Dedifferentiated amniotic fluid mesenchymal stem cell (primary cell): ENCODE data around the gene COMMD1.
A peak's percentile ranks its signal among the peaks of the same experiment; 100 is the strongest.
"Not testable (repeated sequence)": the region's sequence is repeated elsewhere in the genome, so short reads cannot be mapped to it uniquely, and the experiment has no call there.

Experiments
- DNase-seq: peaks from one replicate; pipeline ENCODE4 v3.0.0-alpha.2; 2016; ENCODE audit errors: extremely low spot score

The COMMD1 gene

DNA sequence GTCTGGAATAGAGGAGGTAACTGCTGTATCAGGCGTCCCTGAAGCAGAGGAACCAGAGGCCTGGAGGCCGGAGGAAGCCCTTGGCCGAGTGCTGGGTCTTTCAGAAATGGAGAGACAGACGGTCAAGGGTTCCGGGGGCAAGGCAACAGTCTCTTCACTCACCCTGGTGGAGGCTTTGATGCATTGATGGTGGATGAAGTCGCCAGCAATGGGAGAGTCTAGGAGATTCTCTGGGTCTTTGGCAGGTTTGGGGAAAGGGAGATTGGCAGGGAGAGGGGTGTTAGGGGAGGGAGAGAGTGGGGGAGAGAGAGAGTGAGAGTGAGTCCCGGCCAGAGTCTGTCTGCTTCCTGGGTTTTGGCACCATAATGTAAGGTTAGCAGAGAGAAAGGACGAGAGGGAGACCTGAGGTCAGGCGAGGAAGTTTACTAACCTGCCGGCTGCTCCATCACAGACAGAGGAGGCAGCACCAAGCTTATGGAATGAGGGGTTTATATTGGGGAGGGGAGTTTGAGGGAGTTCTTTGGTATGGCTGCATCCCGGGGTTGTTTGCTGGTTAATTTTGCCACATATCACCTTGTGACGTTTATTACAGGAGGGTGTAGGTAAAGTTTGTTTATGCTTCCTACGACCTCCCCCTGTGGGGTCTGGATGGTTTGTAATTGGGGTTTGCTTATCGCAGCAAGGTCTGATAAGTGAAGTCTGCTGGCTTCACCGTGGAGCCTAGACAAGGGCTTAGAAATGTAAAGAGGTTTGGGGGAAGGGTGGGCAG, 19.6 kb downstream of the COMMD1 start:
- no peak for DNase-seq

DNA sequence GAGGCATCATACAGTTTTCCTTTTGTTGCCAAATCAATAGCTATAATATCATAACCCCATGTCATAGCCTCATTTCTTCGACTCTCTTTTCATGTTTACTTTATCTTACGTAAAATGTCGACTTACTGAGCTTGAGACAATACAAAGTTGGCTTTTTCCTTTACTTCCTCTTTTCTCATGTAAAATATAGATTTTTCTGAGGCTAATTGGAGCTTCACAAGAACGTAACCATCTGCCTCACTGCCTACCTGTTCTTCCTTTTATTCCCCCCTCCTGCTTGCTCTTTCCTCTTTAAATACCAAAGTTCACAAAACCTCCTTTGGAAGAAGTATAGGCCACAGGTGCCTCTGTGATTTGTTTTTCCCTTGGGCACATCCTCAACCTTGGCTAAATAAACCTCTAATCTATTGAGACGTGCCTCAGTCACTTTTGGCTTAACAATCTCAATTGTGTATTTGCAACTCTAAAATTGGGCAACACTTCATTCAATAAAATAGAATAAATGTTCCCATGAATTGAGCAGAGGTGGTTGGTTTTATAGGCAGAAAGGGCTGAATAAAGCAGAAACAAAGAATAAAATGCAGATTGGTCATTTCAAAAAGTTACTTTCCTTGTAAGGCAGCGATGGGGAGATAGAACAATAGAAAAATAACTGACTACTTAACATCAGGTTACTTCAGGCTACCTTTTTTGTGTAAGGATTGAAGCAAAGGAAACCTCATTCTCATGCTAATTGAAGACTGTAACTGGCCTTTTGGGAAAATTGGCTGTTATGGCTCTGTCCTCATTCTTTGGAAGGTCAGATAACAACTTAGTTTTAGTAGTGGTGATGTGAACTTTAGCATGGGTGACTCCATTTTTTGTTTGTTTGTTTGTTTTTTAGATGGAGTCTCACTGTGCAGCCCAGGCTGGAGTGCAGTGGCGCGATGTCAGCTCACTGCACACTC, 21.3 kb downstream of the COMMD1 start:
- no peak for DNase-seq

- DNase-seq = peak; percentile 68
These were observed 23.5 kb downstream of the COMMD1 start for GRCh38 chr2:61928826-61929461.

DNA sequence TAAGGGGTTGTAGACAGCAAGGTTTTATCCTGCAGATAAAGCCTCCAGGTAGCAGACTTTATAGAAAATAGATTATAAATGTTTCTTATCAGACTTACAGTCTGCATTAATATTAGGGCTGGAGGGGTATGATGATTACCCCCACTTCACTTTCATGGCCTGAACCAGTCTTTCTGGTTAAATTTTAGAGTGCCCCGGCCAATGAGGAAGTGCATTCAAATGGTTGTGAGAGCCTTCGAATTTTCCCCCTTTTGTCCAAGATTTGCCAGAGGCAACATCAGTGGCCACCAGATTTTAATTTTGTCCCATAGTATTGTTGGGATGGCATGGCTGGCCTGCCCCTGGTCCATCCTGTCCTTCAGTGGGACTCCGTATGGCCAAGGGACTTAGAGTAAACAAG, 31.6 kb downstream of the COMMD1 start:
- DNase-seq = no peak

DNA sequence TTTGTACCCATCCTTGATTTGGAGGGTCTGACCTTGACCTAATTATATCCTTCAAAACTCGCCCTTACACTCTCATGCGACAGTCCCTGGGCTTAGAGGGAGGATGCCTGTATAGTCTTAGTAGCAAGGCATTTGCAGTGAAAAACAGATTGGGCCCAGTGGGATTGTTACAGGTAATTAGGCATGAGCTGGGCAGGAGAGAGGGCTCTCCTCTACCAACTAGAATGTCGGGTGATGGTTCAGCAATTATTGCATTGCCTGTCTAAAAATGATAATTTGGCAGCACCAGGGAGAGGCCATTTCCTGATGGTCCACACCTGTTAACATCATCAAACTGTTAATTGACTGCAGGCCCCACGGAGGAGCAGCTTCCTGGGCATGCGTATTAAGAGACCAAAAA, 32.4 kb downstream of the COMMD1 start:
- no peak for DNase-seq

DNA sequence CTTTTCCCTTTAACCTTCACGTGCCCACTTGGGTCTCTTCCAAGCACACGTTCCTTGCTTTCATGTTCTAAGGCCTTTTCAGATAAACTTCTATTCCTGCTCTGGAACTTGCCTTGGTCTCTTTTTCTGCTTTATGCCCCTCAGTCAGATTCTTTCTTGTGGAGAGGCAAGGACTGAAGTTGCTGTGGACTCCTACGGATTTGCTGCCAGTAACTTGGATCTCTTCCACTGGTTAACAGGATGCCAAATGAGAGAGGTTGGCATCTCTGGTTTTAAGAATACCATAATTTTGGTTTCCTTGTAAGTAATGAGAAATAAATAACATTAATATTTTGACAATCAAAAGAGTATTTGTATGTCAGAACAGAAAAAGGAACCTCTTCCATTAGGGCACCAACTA, 33.0 kb downstream of the COMMD1 start:
- no peak for DNase-seq

- no peak for DNase-seq
These were observed 37.8 kb downstream of the COMMD1 start for GRCh38 chr2:61943251-61943650.

- DNase-seq = no peak
These were observed 41.2 kb downstream of the COMMD1 start for GRCh38 chr2:61946666-61947065.

- DNase-seq = no peak
These were observed 43.4 kb downstream of the COMMD1 start for GRCh38 chr2:61948661-61949457.

DNA sequence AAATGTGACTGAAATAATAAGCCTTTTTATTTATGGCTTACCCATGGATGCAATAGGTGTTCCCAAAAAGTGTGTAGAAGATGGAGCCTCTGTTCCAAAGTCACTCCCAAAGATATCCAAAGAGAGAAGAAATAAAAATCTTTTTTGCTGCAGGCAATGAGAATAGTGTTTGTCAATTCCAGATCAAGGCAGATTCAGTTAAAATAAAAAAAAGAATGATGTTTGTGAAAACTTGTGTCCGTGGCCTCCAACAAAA, 43.9 kb downstream of the COMMD1 start:
- no peak for DNase-seq

DNA sequence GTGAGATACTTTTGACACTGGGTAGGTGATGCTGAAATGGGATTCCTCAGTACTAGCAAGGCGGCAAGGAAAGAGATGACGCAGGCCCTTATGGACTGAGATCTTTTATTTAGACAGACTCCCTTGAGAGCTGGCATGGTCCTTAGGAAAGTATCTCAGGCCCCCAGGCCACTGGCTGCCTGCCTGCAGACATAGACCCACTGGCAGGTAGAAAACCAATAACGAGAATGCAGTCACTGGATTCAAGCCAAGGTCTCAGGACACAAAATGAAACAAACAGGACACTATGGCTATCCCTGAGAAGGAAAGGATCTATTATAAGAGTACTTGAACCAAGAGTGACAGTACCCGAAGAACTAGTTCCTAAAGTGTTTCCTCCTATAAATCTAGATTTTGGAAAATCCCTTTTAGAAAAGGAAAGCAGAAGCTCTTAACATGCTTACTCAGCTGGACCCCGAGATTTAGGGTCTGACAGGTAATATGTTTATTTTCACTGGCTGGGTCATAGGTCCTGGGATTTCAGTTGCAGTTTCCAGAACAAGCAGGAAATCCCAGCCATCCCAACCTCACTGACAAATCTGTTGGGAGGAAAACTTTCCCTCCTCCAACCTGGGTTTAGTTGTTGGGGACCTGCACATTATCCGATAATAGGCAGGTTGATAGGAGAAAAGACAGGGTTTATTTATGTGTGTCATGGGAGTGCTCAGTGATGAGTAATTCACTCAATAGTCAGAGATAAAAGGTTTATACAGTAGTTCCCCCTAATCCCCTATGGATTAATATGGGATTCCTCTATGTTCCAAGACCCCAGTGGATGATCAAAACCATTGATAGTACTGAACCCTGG, 44.5 kb downstream of the COMMD1 start:
- no peak for DNase-seq

DNA sequence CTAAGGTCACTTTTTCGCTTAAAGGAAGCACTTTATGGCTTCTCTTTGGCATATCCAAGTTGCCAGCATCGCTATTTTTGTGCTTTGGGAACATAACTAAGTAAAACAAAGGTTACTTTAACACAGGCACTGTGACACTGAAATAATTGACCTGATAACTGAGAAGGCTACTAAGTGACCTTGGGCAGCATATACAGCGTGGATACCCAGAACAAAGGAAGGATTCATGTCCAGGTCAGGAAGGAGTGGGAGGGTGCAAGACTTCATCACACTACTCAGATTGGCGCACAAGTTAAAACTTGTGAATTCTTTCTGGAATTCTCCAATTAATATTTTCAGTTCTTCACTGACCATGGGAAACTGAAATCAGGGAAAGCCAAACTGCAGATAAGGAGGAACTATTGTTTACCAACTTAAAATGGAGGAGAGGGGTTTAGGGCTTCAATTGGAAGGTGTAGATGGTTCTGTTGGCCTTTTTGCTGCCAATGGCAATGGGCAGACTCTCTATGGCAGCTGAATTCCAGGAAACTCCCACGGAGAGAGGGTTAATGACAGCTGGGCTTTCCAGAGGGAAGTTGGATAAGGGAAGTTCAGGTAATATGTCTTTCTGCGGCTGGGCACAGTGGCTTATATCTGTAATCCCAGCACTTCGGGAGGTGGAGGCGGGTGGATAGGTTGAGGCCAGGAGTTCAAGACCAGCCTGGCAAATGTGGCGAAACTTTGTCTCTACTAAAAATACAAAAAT, 45.3 kb downstream of the COMMD1 start:
- DNase-seq = no peak

GRCh38 chr2:61951881-61952280, 46.4 kb downstream of the COMMD1 start:
- DNase-seq = no peak

- no peak for DNase-seq
These were observed 46.8 kb downstream of the COMMD1 start for GRCh38 chr2:61952288-61952687.

- DNase-seq = not testable (repeated sequence)
These were observed 49.4 kb downstream of the COMMD1 start for GRCh38 chr2:61954856-61955255.

- DNase-seq = no peak
These were observed 54.2 kb downstream of the COMMD1 start for GRCh38 chr2:61959381-61960293.

DNA sequence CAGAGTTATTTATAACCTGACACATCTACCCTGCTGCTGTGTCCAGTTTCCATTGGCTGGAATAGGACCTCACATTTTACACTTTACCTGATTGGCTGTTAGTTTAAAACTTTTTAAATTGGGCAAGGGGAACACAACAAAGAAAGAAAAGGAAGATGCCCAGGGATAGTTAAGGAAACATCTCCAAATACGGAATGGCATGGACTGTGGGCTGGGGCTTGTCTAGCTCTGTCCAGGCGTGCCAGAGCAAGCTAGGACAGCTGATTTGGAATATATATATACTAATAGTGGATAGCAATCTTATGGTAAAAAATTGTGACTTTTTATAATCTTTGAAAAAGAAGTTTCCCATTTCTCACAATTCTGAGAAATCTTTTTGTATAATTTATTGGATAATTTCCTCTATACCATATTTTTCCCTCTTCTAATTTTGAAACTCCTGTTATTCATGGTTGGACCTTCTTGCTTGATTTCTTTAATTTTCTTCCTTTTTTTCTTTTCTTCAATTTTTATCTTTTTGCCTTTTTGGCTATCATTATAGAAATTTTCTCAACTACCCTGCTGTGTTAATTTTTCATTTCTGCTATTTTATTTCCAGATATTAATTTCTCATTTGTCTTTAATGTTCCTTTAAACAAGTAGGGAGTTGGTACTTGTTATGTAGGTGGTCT, 55.9 kb downstream of the COMMD1 start:
- no peak for DNase-seq

DNA sequence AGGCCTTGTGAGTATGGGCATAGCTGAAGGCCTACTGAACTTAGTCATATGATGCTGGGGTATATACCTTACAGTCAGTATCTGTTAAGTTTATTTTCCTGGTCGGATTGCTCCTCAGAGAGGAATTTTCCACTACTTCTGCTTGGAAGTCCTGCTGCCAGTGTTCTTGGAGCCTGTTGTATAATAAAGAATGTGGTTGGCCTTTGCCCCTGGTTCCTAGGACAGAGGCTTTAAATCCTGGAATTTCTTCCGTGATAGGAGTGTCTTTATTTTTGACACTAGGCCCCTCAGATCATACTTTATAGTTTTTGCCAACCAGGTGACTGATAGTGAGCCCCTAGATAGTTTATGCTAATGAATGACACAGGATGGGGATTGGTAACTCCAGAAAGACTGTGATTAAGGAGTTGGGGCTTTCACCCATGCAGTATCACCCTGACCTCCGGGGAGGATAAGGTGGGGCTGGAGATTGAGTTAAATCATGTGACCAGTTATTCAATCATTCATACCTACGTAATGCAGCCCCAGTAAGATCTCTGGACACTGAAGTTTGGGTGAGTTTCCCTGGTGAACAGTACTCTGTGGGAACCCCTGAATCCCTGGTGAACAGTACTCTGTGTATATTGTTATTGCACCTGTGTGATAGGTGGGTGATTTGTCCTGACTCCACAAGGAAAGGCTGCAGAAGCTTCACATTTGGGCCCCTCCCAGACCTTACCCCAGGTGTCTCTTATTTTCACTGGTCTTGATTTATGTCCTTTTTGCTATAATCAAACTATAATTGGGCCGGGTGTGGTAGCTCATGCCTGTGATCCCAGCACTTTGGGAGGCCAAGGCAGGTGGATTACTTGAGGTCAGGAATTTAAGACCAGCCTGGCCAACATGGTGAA, 56.9 kb downstream of the COMMD1 start:
- no peak for DNase-seq
